Pancreas (tissue), 10 donors: ENCODE results near the gene SAMD13. TPM values are rescaled to one million over a fixed set of nuclear protein-coding genes. Genes with fewer than 3 reads are reported as not detected.

Experiments used
- ATAC-seq, 4 donors: fragments of 200-7000 bp; cut with Tn5 transposase; one replicate each; pipeline versions ENCODE4 v1.8.0 to v1.9.1; 2020; ENCODE audit warnings: mild to moderate bottlenecking in 4 of 4, moderate library complexity in 4 of 4
- DNase-seq, 6 donors: peaks; one replicate each; pipeline ENCODE4 v3.0.0-alpha.2; 2020
- FAIRE-seq: peaks from 2 replicates; lab custom pipeline; 2012; peaks lifted over from hg19 to GRCh38; lab: Jason Lieb, UNC
- H3K27ac ChIP-seq, 4 donors: fragments of 200-600 bp; sonication (generic); 1 replicate in 3 of 4; 2 replicates in 1 of 4; pipeline versions ENCODE4 v1.5.0 to v1.8.0; 2020
- H3K27me3 ChIP-seq, 4 donors: fragments of 200-600 bp; one replicate each; pipeline ENCODE4 v1.8.0; 2021
- H3K36me3 ChIP-seq, 3 donors: fragments of 200-600 bp; sonication (generic) in 1 of 3; one replicate each; pipeline versions ENCODE4 v1.5.0 to v1.8.0; 2020 to 2021
- H3K4me1 ChIP-seq, 3 donors: fragments of 200-600 bp; one replicate each; pipeline ENCODE4 v1.8.0; 2021
- H3K4me3 ChIP-seq, 4 donors: fragments of 200-600 bp; sonication (generic) in 2 of 4; one replicate each; pipeline versions ENCODE4 v1.5.0 to v1.8.0; 2020 to 2021
- H3K9me3 ChIP-seq, 4 donors: fragments of 200-600 bp; one replicate each; pipeline ENCODE4 v1.8.0; 2021
- WGBS, 2 donors: extraction: QIAGEN DNeasy Blood & Tissue Kit; methylation state at CpG; one replicate each; pipeline ENCODE4 v1.1.7; 2013; 5-methylcytosine and 5-hydroxymethylcytosine counted together
- intact Hi-C, 3 donors: fragments of 100-400 bp; cut with DNase I; formaldehyde crosslinking; loops; one replicate each; pipeline versions ENCODE4 v1.11.1 to v1.14.2; 2022
- polyA plus RNA-seq, 2 donors: library from polyadenylated mRNA; stranded (reverse); fragments of 200-250 nt; gene quantifications; one replicate each; pipeline ENCODE4 v1.2.3, GENCODE V29; 2013
- total RNA-seq, 6 donors: library from RNA; stranded (reverse); fragmentation: NEBNext Ultra II Directional in 4 of 6; extraction: Animal tissue kit (Norgen Biotek cat#: 25700) in 4 of 6; gene quantifications; one replicate each; pipeline versions ENCODE4 v1.2.1 to v1.2.4, GENCODE V29; 2021 to 2023
- TF ChIP-seq, protein P1 (sequence below), 4 donors: fragments of 200-600 bp; sonication (generic) in 3 of 4; IDR thresholded peaks; one replicate each; pipeline versions ENCODE4 v1.5.0 to v1.8.0; 2021; ENCODE audit warnings: antibody characterized with exemption in 4 of 4
- donor health status: healthy with polysubstance abuse.
- donor health status: DM: no; HTN: no; CAD: no; lungs with moderate emphysema.
- donor health status: DM: no; HTN: no; CAD: no.
- donor health status: control.
- donor health status: control.
- donor health status: Bipolar disorder and iron deficiency.
- donor health status: DM: yes; HTN: yes; CAD: no.
- donor health status: DM: no; HTN: no; CAD: no.
- donor health status: DM: no; HTN: no; CAD: no.
- donor health status: DM: yes; HTN: yes; CAD: no.

The SAMD13 gene
- total and polyA plus RNA-seq, 8 donors: 0.57 to 2.6 (median 0.67) TPM

DNA sequence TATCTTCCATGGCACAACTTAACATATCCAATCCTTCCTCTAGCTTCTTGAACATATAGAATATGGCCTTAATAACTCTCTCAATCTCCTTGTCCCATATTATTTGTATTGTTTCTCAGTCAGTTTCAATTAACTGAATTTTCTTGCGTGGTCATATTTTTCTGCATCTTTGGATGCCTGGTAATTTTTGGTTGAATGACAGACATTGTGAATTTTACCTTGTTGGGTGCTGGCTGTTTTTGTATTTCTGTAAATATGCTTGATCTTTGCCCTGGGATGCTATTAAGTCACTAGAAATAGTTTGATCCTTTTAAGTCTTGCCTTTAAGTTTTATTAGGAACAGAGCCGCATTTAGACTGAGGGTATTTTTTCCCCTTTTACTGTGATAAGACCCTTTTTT, 5.9 kb downstream of the SAMD13 start:
- Histone ChIP-seq H3K4me3 (no peak overlapping the region), H3K36me3 (no peaks in the 10 kb centered on the region), H3K27ac (no peak overlapping the region), H3K4me1 (no peaks in the 10 kb centered on the region), H3K9me3 (no peaks in the 10 kb centered on the region), H3K27me3 (no peaks in the 10 kb centered on the region)
- DNase-seq: no peak
- no peak for ATAC-seq
- no peak for FAIRE-seq
- TF ChIP-seq, protein P1, sequence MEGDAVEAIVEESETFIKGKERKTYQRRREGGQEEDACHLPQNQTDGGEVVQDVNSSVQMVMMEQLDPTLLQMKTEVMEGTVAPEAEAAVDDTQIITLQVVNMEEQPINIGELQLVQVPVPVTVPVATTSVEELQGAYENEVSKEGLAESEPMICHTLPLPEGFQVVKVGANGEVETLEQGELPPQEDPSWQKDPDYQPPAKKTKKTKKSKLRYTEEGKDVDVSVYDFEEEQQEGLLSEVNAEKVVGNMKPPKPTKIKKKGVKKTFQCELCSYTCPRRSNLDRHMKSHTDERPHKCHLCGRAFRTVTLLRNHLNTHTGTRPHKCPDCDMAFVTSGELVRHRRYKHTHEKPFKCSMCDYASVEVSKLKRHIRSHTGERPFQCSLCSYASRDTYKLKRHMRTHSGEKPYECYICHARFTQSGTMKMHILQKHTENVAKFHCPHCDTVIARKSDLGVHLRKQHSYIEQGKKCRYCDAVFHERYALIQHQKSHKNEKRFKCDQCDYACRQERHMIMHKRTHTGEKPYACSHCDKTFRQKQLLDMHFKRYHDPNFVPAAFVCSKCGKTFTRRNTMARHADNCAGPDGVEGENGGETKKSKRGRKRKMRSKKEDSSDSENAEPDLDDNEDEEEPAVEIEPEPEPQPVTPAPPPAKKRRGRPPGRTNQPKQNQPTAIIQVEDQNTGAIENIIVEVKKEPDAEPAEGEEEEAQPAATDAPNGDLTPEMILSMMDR (IDR thresholded peaks at IDR 0.05): no peak
- intact Hi-C loops: no loop called here
- WGBS, 2 donors: 98% methylated on average over 2 of the region's 2 CpGs

DNA sequence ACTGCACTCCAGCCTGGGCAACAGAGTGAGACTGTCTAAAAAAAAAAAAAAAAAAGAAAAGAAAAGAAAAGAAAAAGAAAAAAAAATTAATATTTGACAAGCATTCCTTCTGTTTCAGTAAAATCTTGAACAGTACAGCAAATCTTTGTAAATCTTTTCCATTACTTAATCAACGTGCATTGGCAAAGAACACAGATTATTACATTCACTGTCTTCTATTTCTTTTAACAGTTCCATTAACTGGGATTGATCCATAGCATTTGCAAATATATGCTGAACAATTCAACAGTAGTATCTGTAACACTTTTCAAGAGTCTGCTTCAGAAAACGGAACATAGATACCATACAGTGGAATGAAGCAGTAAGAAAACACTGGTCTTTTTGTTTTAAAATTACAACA, 9.8 kb downstream of the SAMD13 start:
- DNase-seq: no peak
- TF ChIP-seq, protein P1 (IDR thresholded peaks at IDR 0.05): no peak
- WGBS, 2 donors: 81 to 84% methylated on average over 2 of the region's 2 CpGs
- no peaks in the 10 kb centered on the region for H3K4me1 ChIP-seq
- no peaks in the 10 kb centered on the region for H3K27me3 ChIP-seq
- no peak for FAIRE-seq
- intact Hi-C loops: no loop called here
- H3K9me3 ChIP-seq: no peaks in the 10 kb centered on the region
- no peak overlapping the region for H3K27ac ChIP-seq
- no peak for ATAC-seq
- no peaks in the 10 kb centered on the region for H3K36me3 ChIP-seq
- H3K4me3 ChIP-seq: no peak overlapping the region

DNA sequence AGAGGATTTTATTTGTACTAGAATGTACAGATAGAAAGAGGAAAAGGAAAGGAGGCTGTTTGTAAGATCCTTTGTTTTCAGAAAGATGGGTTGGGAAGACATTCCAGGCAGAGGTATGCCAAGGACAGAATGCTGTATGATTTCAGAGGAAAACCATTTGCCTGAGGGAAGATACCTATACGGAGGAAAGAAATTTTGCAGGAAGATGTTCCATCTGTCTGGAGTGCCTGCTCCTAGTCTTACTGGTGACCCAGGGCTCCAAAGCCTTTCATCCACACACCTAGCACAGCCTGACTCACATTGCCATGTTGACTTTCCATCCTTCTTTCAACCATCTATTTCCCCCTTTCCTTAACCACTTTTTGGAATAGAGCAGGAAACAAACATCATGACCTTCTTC, 18.2 kb downstream of the SAMD13 start:
- TF ChIP-seq, protein P1 (IDR thresholded peaks at IDR 0.05): no peak
- DNase-seq (no peak), FAIRE-seq (no peak), ATAC-seq (no peak)
- H3K4me3 ChIP-seq: no peak overlapping the region
- intact Hi-C loops: no loop called here
- no peaks in the 10 kb centered on the region for H3K36me3 ChIP-seq
- 91 to 100% methylated on average over 1 of the region's 1 CpG for WGBS, 2 donors
- H3K9me3 ChIP-seq: no peaks in the 10 kb centered on the region
- no peaks in the 10 kb centered on the region for H3K27me3 ChIP-seq
- no peak overlapping the region for H3K27ac ChIP-seq
- H3K4me1 ChIP-seq: no peaks in the 10 kb centered on the region

DNA sequence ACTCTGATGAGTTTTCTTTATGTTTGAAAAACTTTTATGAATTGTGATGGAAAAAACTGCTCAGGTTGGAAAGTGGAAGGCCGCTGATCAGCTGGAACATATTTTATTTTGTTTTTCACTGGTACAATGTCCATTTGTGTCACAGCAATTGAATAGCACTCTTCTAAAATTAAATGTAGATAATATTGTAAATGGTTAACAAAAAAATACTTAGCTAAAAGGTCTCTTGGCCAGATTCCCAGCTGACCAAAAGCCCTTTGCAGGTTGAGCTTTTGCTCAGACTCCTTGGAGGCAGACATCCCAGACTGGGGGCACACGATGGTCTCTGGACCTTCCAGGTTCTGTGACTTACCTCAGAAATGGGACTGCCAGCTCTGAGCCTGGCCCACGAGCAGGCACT, 26.3 kb downstream of the SAMD13 start:
- Histone ChIP-seq H3K4me1 (peaks cover 0 to 8% (median 0%) of the 10 kb centered on the region in 3 donors), H3K27me3 (no peaks in the 10 kb centered on the region), H3K27ac (no peak overlapping the region), H3K36me3 (no peaks in the 10 kb centered on the region), H3K9me3 (no peaks in the 10 kb centered on the region), H3K4me3 (no peak overlapping the region)
- TF ChIP-seq, protein P1 (IDR thresholded peaks at IDR 0.05): no peak
- ATAC-seq (peak in 2 of 4 donors; percentile 37 to 45), DNase-seq (no peak), FAIRE-seq (no peak)
- 58 to 60% methylated on average over 3 of the region's 3 CpGs for WGBS, 2 donors
- intact Hi-C loops: no loop called here

DNA sequence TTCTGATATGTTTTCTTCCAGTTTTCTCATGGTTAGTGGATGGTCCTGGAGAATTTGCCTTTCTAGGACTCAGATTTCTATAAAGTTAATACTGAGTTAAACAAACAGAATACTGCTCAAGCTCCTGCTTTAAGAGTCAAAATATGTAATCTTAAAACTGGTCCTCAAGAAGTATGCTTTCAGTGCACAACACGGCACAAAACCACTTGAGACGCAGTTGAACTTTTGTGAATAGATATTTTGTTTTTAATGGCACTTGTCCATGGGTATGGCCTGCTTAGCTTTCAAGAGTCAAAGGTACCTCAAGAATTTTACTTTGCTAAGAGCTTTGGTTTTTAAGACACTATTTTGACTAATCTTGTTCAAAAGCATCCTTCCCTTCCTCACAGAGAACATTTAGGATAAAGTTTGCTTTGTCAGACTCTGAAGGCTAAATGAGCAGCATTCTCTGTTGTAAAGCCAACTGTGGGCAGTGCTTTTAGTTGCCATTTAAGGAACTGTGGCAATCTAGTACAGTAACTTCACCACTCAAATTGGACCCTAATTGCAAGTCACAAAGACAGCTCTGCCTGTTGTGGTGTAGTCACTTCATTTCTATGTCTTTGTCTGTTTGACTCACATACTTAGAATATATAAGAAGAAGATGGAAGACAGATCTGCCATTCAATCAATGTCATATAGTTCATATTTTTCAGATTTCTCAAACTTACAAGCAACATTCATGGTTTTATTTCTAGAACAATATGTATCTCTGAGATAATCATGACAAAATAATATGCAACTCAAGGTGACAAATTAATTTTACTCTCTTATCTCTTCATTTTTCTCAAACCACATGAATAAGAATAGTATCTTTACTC, 28.8 kb downstream of the SAMD13 start:
- intact Hi-C loops: no loop called here
- whole genome bisulfite sequencing, 2 donors: 93 to 95% methylated on average over 2 of the region's 2 CpGs
- DNase-seq (no peak), ATAC-seq (no peak), FAIRE-seq (no peak)
- H3K27me3 ChIP-seq: no peaks in the 10 kb centered on the region
- H3K9me3 ChIP-seq: no peaks in the 10 kb centered on the region
- TF ChIP-seq, protein P1 (IDR thresholded peaks at IDR 0.05): no peak
- no peaks in the 10 kb centered on the region for H3K36me3 ChIP-seq
- H3K27ac ChIP-seq: no peak overlapping the region
- H3K4me1 ChIP-seq: peaks cover 0 to 8% (median 0%) of the 10 kb centered on the region in 3 donors
- no peak overlapping the region for H3K4me3 ChIP-seq
